Measurements from ENCODE around the gene GARIN5A.

Gene GARIN5A

DNA sequence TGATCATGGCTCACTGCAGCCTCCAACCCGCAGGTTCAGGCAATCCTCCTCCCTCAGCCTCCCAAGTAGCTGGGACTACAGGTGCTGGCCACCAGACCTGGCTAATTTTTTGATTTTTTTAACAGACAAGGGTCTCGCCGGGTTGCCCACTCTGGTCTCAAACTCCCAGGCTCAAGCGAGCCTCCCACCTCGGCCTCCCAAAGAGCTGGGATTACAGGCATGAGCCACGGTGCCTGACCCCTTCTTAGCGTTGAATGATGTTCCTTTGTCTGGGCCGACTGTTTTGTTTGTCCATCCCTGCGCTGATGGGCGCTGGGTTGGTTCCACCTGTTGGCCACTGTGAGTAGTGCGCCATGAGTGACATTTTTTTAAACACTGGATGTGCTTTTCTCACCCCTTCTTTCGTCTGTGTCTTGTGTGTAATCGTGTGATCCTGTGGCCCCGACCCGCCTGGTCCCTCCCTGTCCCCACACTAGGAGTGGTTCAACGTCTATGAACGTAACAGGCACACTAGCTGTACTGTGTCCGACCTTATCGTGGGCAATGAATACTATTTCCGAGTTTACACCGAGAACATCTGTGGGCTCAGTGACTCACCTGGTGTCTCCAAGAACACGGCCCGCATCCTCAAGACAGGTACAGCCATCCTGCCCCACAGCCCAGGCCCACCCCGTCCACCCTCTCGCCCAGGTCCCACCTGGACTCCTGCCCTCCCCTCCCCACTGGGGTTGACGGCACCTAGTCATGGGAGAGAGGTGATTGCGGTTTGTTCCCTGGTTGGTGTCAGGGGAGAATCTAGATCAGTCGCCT, 15.4 kb downstream of the GARIN5A start:
- no peak overlapping the region for H3K4me3 ChIP-seq
- DNase-seq (ENCODE audit: low spot score), result no peak
- H3K27ac ChIP-seq, result no peak overlapping the region
- TF ChIP-seq, protein P1, sequence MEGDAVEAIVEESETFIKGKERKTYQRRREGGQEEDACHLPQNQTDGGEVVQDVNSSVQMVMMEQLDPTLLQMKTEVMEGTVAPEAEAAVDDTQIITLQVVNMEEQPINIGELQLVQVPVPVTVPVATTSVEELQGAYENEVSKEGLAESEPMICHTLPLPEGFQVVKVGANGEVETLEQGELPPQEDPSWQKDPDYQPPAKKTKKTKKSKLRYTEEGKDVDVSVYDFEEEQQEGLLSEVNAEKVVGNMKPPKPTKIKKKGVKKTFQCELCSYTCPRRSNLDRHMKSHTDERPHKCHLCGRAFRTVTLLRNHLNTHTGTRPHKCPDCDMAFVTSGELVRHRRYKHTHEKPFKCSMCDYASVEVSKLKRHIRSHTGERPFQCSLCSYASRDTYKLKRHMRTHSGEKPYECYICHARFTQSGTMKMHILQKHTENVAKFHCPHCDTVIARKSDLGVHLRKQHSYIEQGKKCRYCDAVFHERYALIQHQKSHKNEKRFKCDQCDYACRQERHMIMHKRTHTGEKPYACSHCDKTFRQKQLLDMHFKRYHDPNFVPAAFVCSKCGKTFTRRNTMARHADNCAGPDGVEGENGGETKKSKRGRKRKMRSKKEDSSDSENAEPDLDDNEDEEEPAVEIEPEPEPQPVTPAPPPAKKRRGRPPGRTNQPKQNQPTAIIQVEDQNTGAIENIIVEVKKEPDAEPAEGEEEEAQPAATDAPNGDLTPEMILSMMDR (IDR thresholded peaks at IDR 0.05), result peak; percentile 67

DNA sequence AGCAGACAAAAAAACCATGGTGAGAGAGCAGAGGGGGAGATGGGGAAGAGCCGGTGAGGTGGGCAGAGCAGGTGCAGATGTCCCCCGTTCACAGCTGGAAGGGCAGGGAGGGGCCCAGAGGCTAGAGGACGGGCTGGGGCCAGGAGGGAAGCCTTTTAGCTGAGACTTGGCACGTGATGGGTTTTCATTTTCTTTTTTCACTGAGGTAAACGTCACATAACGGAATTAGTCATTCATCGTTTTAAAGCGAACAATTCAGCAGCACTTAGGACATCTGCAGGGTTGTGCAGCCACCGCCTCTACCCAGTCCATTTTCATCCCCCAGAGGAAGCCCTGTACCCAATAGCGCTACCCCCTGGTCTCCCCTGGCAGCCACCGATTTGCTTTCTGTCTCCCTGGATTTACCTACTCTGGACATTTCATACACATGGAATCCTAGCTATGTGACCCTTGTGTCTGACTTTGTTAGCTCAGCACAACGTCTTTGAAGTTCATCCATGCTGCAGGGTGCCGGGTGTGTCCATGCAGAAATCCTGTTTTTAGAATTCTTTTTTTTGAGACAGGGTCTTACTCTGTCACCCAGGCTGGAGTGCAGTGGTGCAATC, 16.4 kb downstream of the GARIN5A start:
- no peak overlapping the region for H3K27ac ChIP-seq
- DNase-seq (ENCODE audit: low spot score), result no peak
- H3K4me3 ChIP-seq, result no peak overlapping the region
- TF ChIP-seq, protein P1 (IDR thresholded peaks at IDR 0.05), result no peak

DNA sequence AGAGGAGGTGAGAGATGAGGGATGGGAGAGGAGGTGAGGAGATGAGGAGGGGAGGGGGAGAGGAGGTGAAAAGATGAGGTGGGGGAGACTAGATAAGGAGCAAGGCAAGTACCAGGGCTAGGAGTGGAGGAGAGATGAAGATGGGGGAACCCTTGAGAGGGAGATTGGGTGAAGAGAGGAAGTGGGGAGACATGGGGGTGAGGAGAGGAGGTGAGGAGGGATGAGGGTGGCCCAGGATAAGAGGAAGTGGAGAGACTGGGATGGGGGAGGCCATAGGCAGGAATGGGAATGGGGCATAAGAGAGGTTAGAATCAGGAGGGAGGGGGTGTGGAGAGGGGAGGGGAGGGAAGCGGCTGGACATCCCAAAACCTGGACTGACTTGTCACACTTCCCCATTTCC, 17.0 kb downstream of the GARIN5A start:
- TF ChIP-seq, protein P1 (IDR thresholded peaks at IDR 0.05), result no peak
- H3K27ac ChIP-seq, result no peak overlapping the region

DNA sequence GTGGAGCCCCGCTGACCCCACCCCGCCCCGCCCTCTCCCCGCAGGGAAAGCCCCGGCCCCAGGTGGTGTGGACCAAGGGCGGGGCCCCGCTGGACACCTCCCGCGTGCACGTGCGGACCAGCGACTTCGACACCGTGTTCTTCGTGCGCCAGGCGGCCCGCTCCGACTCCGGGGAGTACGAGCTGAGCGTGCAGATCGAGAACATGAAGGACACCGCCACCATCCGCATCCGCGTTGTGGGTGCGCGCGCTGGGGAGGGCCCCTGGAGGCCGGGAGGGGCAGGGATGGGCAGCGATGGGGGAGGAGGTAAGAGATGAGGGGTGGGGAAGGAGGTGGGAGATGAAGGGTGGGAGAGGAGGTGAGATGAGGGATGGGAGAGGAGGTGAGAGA, 17.6 kb downstream of the GARIN5A start:
- H3K4me3 ChIP-seq, result no peak overlapping the region
- no peak for DNase-seq (ENCODE audit: low spot score)
- TF ChIP-seq, protein P1 (IDR thresholded peaks at IDR 0.05), result no peak
- H3K27ac ChIP-seq, result no peak overlapping the region

More for the DNA sequence above, 17.0 kb downstream of the GARIN5A start:
- no peak overlapping the region for H3K4me3 ChIP-seq
- DNase-seq (ENCODE audit: low spot score), result no peak

DNA sequence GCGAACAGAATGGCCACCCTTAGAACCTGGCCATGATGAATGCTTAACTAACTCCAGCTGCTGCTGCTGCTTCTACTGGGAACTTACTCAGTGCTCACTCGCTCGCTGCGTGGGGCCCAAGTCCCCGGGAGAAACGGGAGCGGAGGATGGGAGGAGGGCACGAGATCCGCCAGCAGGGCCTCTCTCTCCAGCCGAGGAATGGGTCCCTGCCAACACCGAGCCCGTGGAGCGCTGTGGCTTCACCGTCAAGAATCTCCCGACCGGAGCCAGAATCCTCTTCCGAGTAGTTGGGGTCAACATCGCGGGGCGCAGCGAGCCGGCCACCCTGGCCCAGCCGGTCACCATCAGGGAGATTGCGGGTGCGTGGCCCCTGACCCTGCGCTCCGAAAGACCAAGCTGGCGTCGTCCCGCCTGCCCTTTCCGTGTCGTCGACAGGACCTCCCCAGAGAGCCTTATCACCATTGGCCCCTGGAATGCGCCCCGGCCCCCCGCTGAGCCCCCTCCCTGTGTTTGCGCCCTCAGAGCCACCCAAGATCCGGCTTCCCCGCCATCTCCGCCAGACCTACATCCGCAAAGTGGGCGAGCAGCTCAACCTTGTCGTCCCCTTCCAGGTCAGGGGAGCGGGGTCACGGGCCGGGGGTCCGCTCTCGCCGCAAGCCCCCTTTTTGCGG, 18.1 kb downstream of the GARIN5A start:
- DNase-seq (ENCODE audit: low spot score), result no peak
- no peak overlapping the region for H3K27ac ChIP-seq
- TF ChIP-seq, protein P1 (IDR thresholded peaks at IDR 0.05), result no peak
- no peak overlapping the region for H3K4me3 ChIP-seq

DNA sequence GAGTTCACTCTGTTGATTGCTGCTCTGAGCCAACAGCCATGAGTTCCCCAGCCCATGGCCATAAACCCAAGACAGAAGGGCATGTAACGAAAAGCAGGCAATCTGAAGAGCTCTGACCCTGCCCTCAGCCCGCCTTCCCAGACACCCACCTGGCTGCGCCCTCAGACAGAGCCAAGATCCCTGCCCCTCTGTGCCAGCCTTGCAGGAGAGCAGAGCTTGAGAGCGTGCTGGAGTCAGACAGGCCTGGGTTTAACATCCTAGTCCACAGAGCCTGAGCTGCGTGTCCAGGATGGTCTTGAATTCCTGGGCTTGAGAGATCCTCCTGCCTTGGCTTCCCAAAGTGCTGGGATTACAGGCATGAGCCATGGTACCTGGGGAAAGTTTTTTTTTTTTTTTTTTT, 19.3 kb downstream of the GARIN5A start:
- TF ChIP-seq, protein P1 (IDR thresholded peaks at IDR 0.05), result no peak
- DNase-seq (ENCODE audit: low spot score), result no peak

More for the DNA sequence above, 19.3 kb downstream of the GARIN5A start:
- H3K27ac ChIP-seq, result no peak overlapping the region
- no peak overlapping the region for H3K4me3 ChIP-seq

All from coronary artery (tissue), 2 donors.